Suprapubic skin (tissue), 4 donors: Measurements from ENCODE around the gene CSTPP1. TPM values are rescaled to one million over a fixed set of nuclear protein-coding genes. Genes with fewer than 3 reads are reported as not detected.
"Not testable (repeated sequence)": the region's sequence is repeated elsewhere in the genome, so short reads cannot be mapped to it uniquely, and the experiment has no call there.

Experiments used
- DNase-seq, 2 donors: peaks; one replicate each; pipeline ENCODE4 v3.0.0-alpha.2; 2019; ENCODE audit warnings: low spot score in 2 of 2
- H3K27ac ChIP-seq: fragments of 200-600 bp; sonication (generic); one replicate; pipeline ENCODE4 v1.5.1; 2019
- H3K27me3 ChIP-seq: fragments of 200-600 bp; sonication (generic); one replicate; pipeline ENCODE4 v1.5.1; 2019
- H3K36me3 ChIP-seq: fragments of 200-600 bp; sonication (generic); one replicate; pipeline ENCODE4 v1.5.1; 2019
- H3K4me1 ChIP-seq: fragments of 200-600 bp; sonication (generic); one replicate; pipeline ENCODE4 v1.5.1; 2019
- H3K4me3 ChIP-seq: fragments of 200-600 bp; sonication (generic); one replicate; pipeline ENCODE4 v1.5.1; 2019; ENCODE audit warnings: mild to moderate bottlenecking
- H3K9me3 ChIP-seq: fragments of 200-600 bp; sonication (generic); one replicate; pipeline ENCODE4 v1.5.1; 2019
- EP300 ChIP-seq: sonication (generic); formaldehyde crosslinking; IDR thresholded peaks from one replicate; pipeline ENCODE4 v1.6.1; 2017; ENCODE audit warnings: antibody characterized with exemption
- POLR2A ChIP-seq, 2 donors: fragments of 450-650 bp; IDR thresholded peaks; one replicate each; pipeline ENCODE4 v1.6.1; 2017; ENCODE audit warnings: antibody characterized with exemption in 2 of 2, mild to moderate bottlenecking in 2 of 2, moderate library complexity in 2 of 2
- POLR2AphosphoS5 ChIP-seq, 3 donors: sonication (generic); formaldehyde crosslinking; IDR thresholded peaks; one replicate each; pipeline ENCODE4 v1.6.1; 2017; ENCODE audit warnings: antibody characterized with exemption in 3 of 3
- WGBS: methylation state at CpG from one replicate; pipeline ENCODE4 v1.1.5; 2018; 5-methylcytosine and 5-hydroxymethylcytosine counted together
- total RNA-seq, 4 donors: library from RNA; depleted of rRNA; stranded (reverse); fragments of >200 nt; gene quantifications; one replicate each; pipeline ENCODE4 v1.1.0, GENCODE V29; 2016
- TF ChIP-seq, protein P1 (sequence below), 2 donors: fragments of 200-600 bp in 1 of 2; fragments of 450-650 bp in 1 of 2; sonication (generic) in 1 of 2; IDR thresholded peaks; one replicate each; pipeline ENCODE4 v1.5.1; 2016 to 2019; ENCODE audit warnings: antibody characterized with exemption in 2 of 2, mild to moderate bottlenecking in 1 of 2, moderate library complexity in 1 of 2

Gene CSTPP1
- total RNA-seq, 4 donors from 2014 or later = 34.9 to 117 (median 48.1) TPM

DNA sequence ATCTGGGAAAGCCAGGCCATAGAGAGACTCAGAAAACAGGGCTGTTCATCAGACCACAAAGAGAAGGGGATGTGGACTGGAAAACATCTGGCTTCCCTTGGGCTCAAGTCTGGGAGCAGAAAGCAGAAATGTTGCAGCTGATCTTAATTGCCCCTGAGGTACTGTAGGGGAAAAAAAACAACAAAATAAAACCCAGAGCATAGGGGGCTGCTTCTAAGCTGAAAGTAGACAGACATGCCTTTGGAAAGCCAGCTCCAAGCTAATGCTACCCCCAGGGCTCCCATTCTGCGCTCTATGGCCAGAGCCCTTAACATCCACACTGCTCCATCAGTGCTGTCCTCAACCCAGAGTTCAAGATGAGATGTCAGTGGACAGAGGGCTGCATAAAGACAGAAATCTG, 251.7 kb downstream of the CSTPP1 start:
- WGBS = 81% methylated on average over 1 of the region's 1 CpG
- no peak for TF ChIP-seq EP300
- TF ChIP-seq POLR2A (IDR thresholded peaks at IDR 0.05) = no peak
- TF ChIP-seq, protein P1, sequence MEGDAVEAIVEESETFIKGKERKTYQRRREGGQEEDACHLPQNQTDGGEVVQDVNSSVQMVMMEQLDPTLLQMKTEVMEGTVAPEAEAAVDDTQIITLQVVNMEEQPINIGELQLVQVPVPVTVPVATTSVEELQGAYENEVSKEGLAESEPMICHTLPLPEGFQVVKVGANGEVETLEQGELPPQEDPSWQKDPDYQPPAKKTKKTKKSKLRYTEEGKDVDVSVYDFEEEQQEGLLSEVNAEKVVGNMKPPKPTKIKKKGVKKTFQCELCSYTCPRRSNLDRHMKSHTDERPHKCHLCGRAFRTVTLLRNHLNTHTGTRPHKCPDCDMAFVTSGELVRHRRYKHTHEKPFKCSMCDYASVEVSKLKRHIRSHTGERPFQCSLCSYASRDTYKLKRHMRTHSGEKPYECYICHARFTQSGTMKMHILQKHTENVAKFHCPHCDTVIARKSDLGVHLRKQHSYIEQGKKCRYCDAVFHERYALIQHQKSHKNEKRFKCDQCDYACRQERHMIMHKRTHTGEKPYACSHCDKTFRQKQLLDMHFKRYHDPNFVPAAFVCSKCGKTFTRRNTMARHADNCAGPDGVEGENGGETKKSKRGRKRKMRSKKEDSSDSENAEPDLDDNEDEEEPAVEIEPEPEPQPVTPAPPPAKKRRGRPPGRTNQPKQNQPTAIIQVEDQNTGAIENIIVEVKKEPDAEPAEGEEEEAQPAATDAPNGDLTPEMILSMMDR (IDR thresholded peaks at IDR 0.05) = no peak
- TF ChIP-seq POLR2AphosphoS5 (IDR thresholded peaks at IDR 0.05) = no peak
- Histone ChIP-seq H3K9me3 (no peaks in the 10 kb centered on the region), H3K4me3 (no peak overlapping the region), H3K27me3 (no peaks in the 10 kb centered on the region), H3K27ac (no peak overlapping the region), H3K4me1 (peaks cover 47% of the 10 kb centered on the region), H3K36me3 (no peaks in the 10 kb centered on the region)
- no peak for DNase-seq

DNA sequence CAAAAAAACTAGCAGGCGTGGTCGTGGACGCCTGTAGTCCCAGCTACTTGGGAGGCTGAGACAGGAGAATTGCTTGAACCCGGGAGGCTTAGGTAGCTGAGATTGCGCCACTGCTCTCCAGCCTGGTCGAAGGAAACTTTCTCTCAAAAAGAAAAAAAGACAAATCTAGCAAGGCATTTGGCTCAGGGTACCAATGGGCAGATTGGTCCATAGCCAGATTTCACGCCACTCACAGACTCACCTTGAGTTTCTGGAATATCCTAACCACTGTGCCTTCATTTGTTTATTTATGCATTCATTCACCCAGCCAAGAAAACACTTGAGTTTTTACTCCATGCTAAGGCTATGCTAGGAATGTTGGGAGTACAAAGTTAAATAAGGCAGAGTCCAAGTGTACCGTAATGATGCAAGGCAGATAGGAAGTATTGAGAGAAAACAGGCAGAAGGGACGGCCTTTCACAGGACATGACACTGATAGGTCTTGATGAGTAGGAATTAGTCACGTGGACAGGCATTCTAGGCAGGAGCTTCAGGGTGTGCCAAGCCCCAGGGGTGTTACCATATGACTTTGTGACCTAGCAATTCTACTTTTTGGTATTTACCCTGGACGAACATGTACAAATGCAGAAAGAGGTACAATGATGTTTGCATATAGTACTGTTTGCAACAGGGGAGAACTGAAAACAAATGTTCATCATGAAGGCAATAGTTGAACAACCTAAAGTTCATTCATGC, 252.7 kb downstream of the CSTPP1 start:
- peaks cover 42% of the 10 kb centered on the region for H3K4me1 ChIP-seq
- no peak overlapping the region for H3K27ac ChIP-seq
- no peaks in the 10 kb centered on the region for H3K36me3 ChIP-seq
- DNase-seq = no peak
- no peaks in the 10 kb centered on the region for H3K27me3 ChIP-seq
- H3K9me3 ChIP-seq = no peaks in the 10 kb centered on the region
- WGBS = 63% methylated on average over 11 of the region's 11 CpGs
- no peak overlapping the region for H3K4me3 ChIP-seq
- TF ChIP-seq EP300 = no peak
- TF ChIP-seq, protein P1 (IDR thresholded peaks at IDR 0.05) = no peak
- no peak for TF ChIP-seq POLR2A (IDR thresholded peaks at IDR 0.05)
- no peak for TF ChIP-seq POLR2AphosphoS5 (IDR thresholded peaks at IDR 0.05)

DNA sequence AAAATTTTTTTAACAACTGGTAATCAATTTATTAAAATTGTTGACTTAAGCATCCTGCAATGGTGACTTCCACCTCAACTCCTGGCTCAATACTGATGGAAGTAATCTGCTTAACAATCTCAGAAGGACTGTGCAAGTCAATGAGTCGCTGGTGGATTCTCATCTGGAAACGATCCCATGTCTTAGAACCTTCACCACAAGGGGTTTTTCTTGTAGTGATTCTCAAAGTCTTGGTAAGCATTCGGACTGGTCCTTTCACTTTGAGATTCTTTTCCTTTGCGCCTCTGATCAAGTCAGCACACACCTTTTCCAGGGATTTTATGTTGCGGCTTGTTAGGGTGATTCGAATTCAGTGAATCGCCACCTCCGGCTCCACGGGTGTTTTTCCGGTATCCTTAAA, 254.6 kb downstream of the CSTPP1 start:
- WGBS = 74% methylated on average over 10 of the region's 10 CpGs
- H3K4me1 ChIP-seq = peaks cover 23% of the 10 kb centered on the region
- not testable (repeated sequence) for H3K27ac ChIP-seq, H3K36me3 ChIP-seq, H3K27me3 ChIP-seq, H3K9me3 ChIP-seq, DNase-seq, H3K4me3 ChIP-seq

DNA sequence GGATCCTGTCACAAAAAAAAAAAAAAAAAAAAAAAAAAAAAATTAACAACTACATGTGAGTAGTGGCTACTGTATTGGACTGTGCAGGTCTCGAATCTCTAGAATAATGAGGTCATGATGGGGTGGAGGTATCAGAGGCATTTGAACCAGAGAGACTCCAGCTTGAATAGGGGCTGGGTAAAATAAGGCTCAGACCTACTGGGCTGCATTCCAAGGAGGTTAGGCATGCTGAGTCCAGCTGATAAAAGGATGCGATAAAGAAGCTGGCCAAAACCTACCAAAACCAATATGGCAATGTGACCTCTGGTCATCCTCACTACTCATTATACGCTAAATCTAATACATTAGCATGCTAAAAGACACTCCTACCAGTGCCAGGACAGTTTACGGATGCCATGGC, 255.6 kb downstream of the CSTPP1 start:
- TF ChIP-seq POLR2A (IDR thresholded peaks at IDR 0.05) (no peak), EP300 (no peak), POLR2AphosphoS5 (IDR thresholded peaks at IDR 0.05) (no peak)
- TF ChIP-seq, protein P1 (IDR thresholded peaks at IDR 0.05) = no peak
- Histone ChIP-seq H3K4me3 (no peak overlapping the region), H3K27me3 (no peaks in the 10 kb centered on the region), H3K36me3 (no peaks in the 10 kb centered on the region), H3K4me1 (peaks cover 15% of the 10 kb centered on the region), H3K9me3 (no peaks in the 10 kb centered on the region), H3K27ac (no peak overlapping the region)
- 85% methylated on average over 4 of the region's 4 CpGs for WGBS
- no peak for DNase-seq

DNA sequence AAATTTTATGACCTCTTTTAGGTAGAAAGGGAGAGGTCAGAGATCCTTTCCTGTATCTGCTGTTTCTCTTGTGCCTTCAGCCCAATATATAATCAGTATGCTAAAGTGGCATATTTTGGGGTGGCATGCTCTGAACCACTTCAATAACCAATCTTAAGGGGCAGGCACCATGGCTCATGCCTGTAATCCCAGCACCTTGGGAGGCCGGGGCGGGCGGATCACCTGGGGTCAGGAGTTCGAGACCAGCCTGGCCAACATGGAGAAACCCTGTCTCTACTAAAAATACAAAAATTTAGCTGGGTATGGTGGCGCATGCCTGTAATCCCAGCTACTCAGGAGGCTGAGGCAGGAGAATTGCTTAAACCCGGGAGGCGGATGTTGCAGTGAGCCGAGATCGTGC, 261.6 kb downstream of the CSTPP1 start:
- DNase-seq, H3K9me3 ChIP-seq, H3K27ac ChIP-seq, H3K36me3 ChIP-seq, H3K4me1 ChIP-seq, H3K4me3 ChIP-seq, H3K27me3 ChIP-seq: not testable (repeated sequence)
- WGBS = 92% methylated on average over 9 of the region's 9 CpGs

DNA sequence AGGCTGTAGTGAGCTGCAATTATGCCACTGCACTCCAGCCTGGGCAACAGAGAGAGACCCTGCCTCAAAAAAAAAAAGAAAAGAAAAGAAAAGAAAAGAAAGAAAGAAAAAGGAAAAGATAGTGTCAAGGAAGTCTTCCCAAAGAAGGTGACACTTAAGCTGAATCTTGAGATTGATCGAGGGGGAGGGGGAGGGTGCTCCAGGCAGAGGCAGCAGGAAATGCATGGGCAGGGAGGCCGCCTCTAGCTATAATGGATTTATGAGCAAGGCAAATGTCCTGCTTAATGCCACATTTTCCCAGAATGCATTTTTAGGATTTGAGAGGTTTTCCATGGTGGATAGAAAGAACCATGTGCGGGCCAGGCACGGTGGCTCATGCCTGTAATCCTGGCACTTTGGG, 264.5 kb downstream of the CSTPP1 start:
- Histone ChIP-seq H3K9me3 (no peaks in the 10 kb centered on the region), H3K27me3 (no peaks in the 10 kb centered on the region), H3K4me3 (no peak overlapping the region), H3K4me1 (peaks cover 13% of the 10 kb centered on the region), H3K27ac (no peak overlapping the region), H3K36me3 (no peaks in the 10 kb centered on the region)
- DNase-seq = no peak
- TF ChIP-seq, protein P1 (IDR thresholded peaks at IDR 0.05) = no peak
- TF ChIP-seq EP300 (no peak), POLR2A (IDR thresholded peaks at IDR 0.05) (no peak), POLR2AphosphoS5 (IDR thresholded peaks at IDR 0.05) (no peak)
- 86% methylated on average over 4 of the region's 4 CpGs for WGBS
